GM10847 (cell line): Measurements from ENCODE around the gene KIFC3.

ENCODE experiments used
- POLR2A ChIP-seq: IDR thresholded peaks from 2 replicates; pipeline ENCODE4 v1.6.1; 2011; ENCODE audit not compliant: insufficient read length; ENCODE audit errors: extremely low read depth

KIFC3 gene

GRCh38 chr16:57721356-57722209 lies 80.7 kb downstream of the KIFC3 start:
- TF ChIP-seq POLR2A, result no peak

- no peak for TF ChIP-seq POLR2A
Observed at GRCh38 chr16:57720142-57720575, 82.1 kb downstream of the KIFC3 start.

- no peak for TF ChIP-seq POLR2A
Observed at GRCh38 chr16:57714047-57714446, 88.2 kb downstream of the KIFC3 start.

- TF ChIP-seq POLR2A, result no peak
Observed at GRCh38 chr16:57713596-57713995, 88.7 kb downstream of the KIFC3 start.

- TF ChIP-seq POLR2A, result no peak
Observed at GRCh38 chr16:57711993-57712392, 90.3 kb downstream of the KIFC3 start.

GRCh38 chr16:57711346-57711745 lies 90.9 kb downstream of the KIFC3 start:
- TF ChIP-seq POLR2A, result no peak

- TF ChIP-seq POLR2A, result no peak
Observed at GRCh38 chr16:57709663-57710062, 92.6 kb downstream of the KIFC3 start.
